HG02973 (cell line): Measurements from ENCODE around the gene FGF12.

Experiments used
- ATAC-seq: cut with Tn5 transposase; IDR thresholded peaks from one replicate; pipeline ENCODE4 v1.9.1; 2021; ENCODE audit warnings: moderate library complexity; ENCODE audit not compliant: unreplicated experiment

Gene FGF12

GRCh38 chr3:192417559-192418055 is 309.7 kb downstream of the FGF12 start:
- ATAC-seq = no peak

GRCh38 chr3:192417017-192417416 is 310.3 kb downstream of the FGF12 start:
- ATAC-seq = no peak

GRCh38 chr3:192413461-192413860 is 313.9 kb downstream of the FGF12 start:
- ATAC-seq = no peak

- no peak for ATAC-seq
These were observed 316.7 kb downstream of the FGF12 start for GRCh38 chr3:192410684-192410960.

GRCh38 chr3:192409838-192410683 is 317.3 kb downstream of the FGF12 start:
- no peak for ATAC-seq

GRCh38 chr3:192409201-192409837 is 318.0 kb downstream of the FGF12 start:
- ATAC-seq = no peak

- no peak for ATAC-seq
These were observed 318.6 kb downstream of the FGF12 start for GRCh38 chr3:192408647-192409200.

- ATAC-seq = no peak
These were observed 319.2 kb downstream of the FGF12 start for GRCh38 chr3:192408007-192408646.

- ATAC-seq = no peak
These were observed 327.6 kb downstream of the FGF12 start for GRCh38 chr3:192399767-192400166.

GRCh38 chr3:192397012-192397411 is 330.3 kb downstream of the FGF12 start:
- no peak for ATAC-seq

GRCh38 chr3:192395506-192395905 is 331.8 kb downstream of the FGF12 start:
- ATAC-seq = no peak

- ATAC-seq = no peak
These were observed 334.4 kb downstream of the FGF12 start for GRCh38 chr3:192392986-192393385.

GRCh38 chr3:192382861-192383260 is 344.5 kb downstream of the FGF12 start:
- ATAC-seq = no peak

GRCh38 chr3:192373586-192373985 is 353.8 kb downstream of the FGF12 start:
- ATAC-seq = no peak

GRCh38 chr3:192373032-192373431 is 354.3 kb downstream of the FGF12 start:
- ATAC-seq = no peak

GRCh38 chr3:192372616-192373015 is 354.7 kb downstream of the FGF12 start:
- ATAC-seq = no peak

GRCh38 chr3:192371870-192372400 is 355.4 kb downstream of the FGF12 start:
- ATAC-seq = no peak

- no peak for ATAC-seq
These were observed 359.7 kb downstream of the FGF12 start for GRCh38 chr3:192367616-192368015.

GRCh38 chr3:192366916-192367315 is 360.4 kb downstream of the FGF12 start:
- ATAC-seq = no peak

GRCh38 chr3:192365571-192365970 is 361.8 kb downstream of the FGF12 start:
- no peak for ATAC-seq

- ATAC-seq = no peak
These were observed 363.0 kb downstream of the FGF12 start for GRCh38 chr3:192364316-192364715.
